Fibroblast of peridontal ligament (primary cell): ENCODE data around the gene PGK1.
"Not testable (repeated sequence)": the region's sequence is repeated elsewhere in the genome, so short reads cannot be mapped to it uniquely, and the experiment has no call there.

ENCODE experiments used
- DNase-seq: peaks from one replicate; pipeline ENCODE4 v3.0.0-alpha.2; 2010; ENCODE audit errors: extremely low read depth

Gene PGK1

GRCh38 chrX:78116365-78116764 is 12.3 kb downstream of the PGK1 start:
- DNase-seq = no peak

DNA sequence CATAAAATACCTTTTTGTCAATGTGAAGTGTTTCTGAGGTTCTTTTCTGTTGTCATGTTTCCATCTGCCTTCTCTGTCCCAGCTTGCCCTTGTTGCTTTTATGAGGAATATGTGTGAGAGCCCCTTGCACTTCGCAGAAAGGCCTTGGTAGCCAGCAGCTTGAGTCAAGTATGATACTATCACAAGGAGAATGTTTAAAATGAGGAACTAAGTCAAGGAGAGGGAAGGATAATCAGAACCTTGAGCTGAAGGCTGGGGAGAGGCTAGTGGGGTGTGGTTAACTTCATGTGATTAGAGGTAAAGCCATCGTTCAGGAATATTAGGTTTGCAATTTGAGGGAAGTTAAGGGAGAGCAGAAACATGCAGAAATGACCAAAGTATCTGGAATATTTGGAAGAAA is 12.7 kb downstream of the PGK1 start:
- DNase-seq = no peak

DNA sequence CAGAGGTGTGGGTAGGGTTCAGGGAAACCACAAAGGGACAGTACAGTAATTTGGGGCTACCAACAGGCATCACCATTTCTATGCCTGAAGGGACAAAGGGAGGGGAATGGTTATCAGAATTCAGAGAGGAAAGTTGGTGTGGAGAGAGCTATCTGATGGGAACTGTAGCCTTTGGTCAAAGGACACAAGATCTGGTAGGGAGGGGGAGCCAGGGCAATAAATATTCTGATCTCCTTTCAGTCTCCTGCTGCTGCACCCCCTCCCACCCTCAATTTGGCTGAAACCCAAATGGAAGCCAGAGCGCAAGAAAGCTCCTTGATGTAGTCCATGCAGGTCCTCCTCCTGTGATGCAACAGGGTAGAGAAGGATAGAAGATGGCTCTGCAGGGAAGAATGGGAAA is 14.6 kb downstream of the PGK1 start:
- no peak for DNase-seq

- DNase-seq = no peak
These were observed 15.6 kb downstream of the PGK1 start for GRCh38 chrX:78119521-78120227.

DNA sequence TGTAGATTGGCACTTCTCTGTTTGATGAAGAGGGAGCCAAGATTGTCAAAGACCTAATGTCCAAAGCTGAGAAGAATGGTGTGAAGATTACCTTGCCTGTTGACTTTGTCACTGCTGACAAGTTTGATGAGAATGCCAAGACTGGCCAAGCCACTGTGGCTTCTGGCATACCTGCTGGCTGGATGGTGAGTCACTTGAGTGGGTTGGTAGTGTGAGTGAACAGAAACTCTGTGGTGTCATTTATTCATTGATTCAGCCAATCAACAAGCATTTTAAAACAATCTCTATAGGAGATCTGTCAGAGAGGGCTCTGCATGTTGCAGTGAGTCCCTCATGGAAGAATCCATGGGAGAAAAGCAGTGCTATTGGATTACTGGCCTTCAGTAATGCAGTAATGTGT is 19.1 kb downstream of the PGK1 start:
- no peak for DNase-seq

DNA sequence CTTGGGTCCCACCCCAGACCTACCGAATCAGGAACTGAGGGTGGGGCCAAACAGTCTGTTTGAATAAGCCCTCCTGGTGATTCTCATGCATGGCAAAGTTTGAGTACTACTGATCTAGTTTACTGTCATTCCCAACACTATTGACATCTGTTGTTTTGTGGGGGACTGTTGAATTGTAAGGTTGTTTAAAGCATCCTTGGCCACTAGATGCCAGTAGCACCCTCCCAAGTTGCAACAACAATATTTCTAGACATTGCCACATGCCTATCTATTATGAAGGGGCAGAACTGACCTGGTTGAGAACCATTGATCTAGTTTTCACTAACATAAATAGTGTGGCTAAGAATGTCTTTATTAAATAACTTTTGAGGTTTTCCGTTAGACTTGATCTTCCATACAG is 20.3 kb downstream of the PGK1 start:
- peak; percentile 25 for DNase-seq

- no peak for DNase-seq
These were observed 21.1 kb downstream of the PGK1 start for GRCh38 chrX:78125148-78125547.

GRCh38 chrX:78125781-78126180 is 21.7 kb downstream of the PGK1 start:
- DNase-seq = not testable (repeated sequence)

- DNase-seq = no peak
These were observed 25.7 kb downstream of the PGK1 start for GRCh38 chrX:78129714-78130113.

DNA sequence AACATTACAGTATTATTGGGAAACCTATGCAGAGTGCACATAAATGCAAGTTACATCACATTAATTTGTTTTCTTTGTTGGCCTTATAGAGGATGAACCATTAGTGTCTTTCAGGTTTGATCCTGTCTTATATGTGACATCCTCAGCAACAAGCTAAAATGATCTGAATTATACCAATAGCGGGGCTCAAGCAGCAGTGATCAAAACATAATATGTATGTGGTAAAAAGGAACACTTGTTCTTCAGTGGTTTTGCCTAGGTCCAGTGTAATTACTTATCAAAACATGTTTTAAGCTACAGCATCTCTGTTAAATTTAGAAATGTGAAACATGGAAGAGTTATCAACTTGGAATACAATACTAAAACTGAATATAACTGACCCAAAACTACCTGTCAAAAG is 26.3 kb downstream of the PGK1 start:
- DNase-seq = no peak

- DNase-seq = no peak
These were observed 27.1 kb downstream of the PGK1 start for GRCh38 chrX:78131117-78131516.

DNA sequence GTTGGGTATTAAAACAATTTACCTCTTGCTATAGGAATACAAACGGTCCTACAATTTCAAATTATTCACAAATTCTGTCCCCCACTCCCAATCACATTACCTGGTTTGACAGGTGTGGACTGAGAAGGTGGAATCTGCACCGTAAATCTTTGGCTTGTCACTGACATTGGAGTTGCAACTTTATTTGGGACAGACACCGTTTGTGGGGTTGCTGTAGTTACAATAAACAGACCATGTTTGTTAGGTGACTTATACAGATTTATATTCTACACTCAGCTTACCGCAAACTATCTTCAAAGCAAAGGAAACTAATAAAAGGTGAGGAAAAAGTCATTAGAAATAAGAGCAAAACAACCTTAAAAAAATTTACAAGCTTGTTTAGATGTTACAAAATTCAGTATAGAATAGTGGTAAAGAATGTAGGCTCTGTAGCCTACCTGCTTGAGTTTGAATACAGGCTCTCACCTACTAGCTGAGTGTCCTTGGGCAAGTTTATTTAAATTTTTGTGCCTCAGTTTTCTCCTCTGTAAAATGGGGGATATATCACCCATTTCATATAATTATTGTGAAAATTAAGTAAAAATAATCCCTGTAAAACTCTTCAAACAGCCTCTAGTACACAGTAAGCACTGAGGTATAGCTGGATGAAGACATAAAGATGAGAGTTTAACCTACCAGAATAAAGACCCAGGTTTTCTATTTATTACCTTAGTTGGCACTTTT is 29.4 kb downstream of the PGK1 start:
- no peak for DNase-seq

GRCh38 chrX:78139160-78140123 is 35.4 kb downstream of the PGK1 start, which contains the start of gene TAF9B:
Gene TAF9B, minus strand, starts transcription at chrX:78139650. Its CDS starts 39 bp downstream, at chrX:78139611.
- peak; percentile 70 for DNase-seq

GRCh38 chrX:78140206-78140605 is 36.2 kb downstream of the PGK1 start:
- no peak for DNase-seq

GRCh38 chrX:78147002-78147540 is 43.0 kb downstream of the PGK1 start:
- not testable (repeated sequence) for DNase-seq

- DNase-seq = not testable (repeated sequence)
These were observed 53.3 kb downstream of the PGK1 start for GRCh38 chrX:78157373-78157772.

DNA sequence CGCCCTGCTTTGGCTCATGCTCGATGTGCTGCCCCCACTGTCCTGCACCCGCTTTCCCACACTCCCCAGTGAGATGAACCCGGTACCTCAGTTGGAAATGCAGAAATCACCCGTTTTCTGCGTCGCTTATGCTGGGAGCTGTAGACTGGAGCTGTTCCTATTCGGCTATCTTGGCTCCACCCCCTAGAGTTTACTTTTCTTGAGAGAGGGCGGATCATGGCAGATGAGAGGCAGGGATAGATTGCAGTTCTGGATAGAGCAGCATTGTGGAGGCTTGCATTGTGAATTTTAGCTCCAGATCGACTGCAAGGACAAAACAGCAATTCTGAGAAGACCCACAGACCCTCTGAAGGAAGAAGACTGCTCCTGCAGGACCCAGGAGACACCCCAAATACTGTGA is 53.8 kb downstream of the PGK1 start:
- DNase-seq = not testable (repeated sequence)

GRCh38 chrX:78160711-78161110 is 56.7 kb downstream of the PGK1 start:
- DNase-seq = not testable (repeated sequence)

- not testable (repeated sequence) for DNase-seq
These were observed 59.1 kb downstream of the PGK1 start for GRCh38 chrX:78163175-78163574.

DNA sequence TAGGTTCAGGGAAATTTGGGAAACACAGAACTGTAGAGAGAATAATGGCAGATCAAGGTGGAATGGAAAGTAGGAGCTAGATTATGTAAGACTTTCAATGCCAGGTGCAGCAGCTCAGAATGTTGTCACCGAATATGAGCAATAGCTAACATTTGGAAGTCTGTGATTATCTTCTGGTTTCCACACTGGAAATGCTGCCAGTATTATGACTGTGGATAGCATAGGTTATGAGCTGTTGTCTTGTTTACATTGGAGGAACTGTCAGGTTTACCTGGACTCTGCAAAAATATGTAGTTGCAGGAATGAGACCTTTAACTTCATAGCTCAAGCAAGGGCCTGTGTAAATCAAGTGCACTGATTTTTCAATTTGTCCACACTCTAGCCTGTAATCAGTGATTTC is 61.4 kb downstream of the PGK1 start:
- no peak for DNase-seq

GRCh38 chrX:78168065-78168464 is 64.0 kb downstream of the PGK1 start:
- DNase-seq = no peak
